ENCODE results near the gene TFF3.

GRCh38 chr21:42337276-42337675 lies 22.1 kb upstream of the TFF3 start:
- no peak for TF ChIP-seq CTCF (IDR thresholded peaks at IDR 0.05)
- TF ChIP-seq POLR2A (IDR thresholded peaks at IDR 0.05) = no peak
